ENCODE results near the gene EPB41L1.

The EPB41L1 gene

DNA sequence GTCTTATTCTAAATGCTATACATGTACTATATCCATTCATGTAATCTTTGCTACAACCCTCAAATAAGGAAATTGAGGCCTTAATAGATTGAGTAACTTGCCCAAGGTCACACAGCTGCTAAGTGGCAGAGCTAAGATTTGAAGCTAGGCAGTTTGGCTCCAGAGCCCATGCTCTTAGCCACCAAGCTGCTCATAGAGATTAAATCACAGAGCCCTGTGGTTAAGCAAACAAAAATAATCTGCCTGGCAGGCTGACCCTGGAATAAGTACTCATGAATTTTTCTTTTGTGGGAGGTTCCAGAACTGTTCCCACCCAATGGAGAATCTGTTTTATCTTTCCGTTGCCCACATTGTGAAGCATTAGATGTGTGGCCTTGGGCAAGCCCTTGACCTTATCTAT, 89.2 kb downstream of the EPB41L1 start:
- Histone ChIP-seq H3K4me3 (ENCODE audit: control insufficient read depth in 1 of 7, extremely low read depth in 1 of 7, insufficient read depth in 4 of 7, low read depth in 2 of 7, low read length in 6 of 7) (no peak overlapping the region), H3K4me1 (ENCODE audit: control extremely low read depth in 1 of 4, control insufficient read depth in 4 of 4, insufficient read depth in 4 of 4, low read length in 3 of 4) (no peaks in the 10 kb centered on the region), H3K27me3 (replicated peaks in 2 of 5; ENCODE audit: control insufficient read depth in 4 of 5, insufficient read depth in 5 of 5, low read length in 4 of 5) (no peaks in the 10 kb centered on the region), H3K27ac (ENCODE audit: insufficient read depth in 1 of 2, low read depth in 1 of 2, low read length in 2 of 2, poor library complexity in 1 of 2, severe bottlenecking in 2 of 2) (no peak overlapping the region), H3K36me3 (ENCODE audit: control insufficient read depth in 4 of 4, insufficient read depth in 4 of 4, low read length in 3 of 4) (peaks cover 20 to 84% (median 52%) of the 10 kb centered on the region in 4 experiments), H3K9me3 (ENCODE audit: control extremely low read depth in 1 of 5, control insufficient read depth in 4 of 5, insufficient read depth in 2 of 5, low read depth in 1 of 5, low read length in 4 of 5) (no peaks in the 10 kb centered on the region)
- ChIA-PET POLR2A (no interaction called here), CTCF (interaction anchor here (1.0 kb wide), 1 partner anchor 9 kb away, joined by 4 read pairs; no protein-coding TSS in a partner anchor)
- no peak for DNase-seq
- WGBS (ENCODE audit: insufficient coverage): 100% methylated on average over 1 of the region's 1 CpG

DNA sequence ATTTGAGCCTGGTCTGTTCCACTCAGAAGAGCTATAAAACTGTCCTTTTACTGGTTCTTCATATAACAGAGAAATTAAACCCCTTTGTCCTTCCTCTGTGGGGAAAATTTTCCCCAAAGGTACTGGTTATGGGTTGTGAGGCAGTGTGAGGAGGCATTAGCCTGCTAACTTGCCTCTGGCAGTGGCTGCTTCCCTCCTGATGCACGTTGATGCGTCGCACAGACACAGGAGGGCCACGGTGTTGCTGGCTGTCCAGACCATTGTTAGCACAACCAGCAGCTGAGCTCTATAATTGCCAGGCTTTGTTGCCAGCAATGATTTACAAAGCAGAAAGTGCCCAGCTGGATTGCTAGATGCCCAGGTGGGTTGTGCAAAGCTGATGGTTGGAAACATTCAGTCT, 91.9 kb downstream of the EPB41L1 start:
- POLR2A ChIA-PET: no interaction called here
- CTCF ChIA-PET: interaction anchor here (1.2 to 1.4 kb wide), 2 partner anchors 16 to 33 kb away, joined by 3 to 4 read pairs; no protein-coding TSS in a partner anchor
- Histone ChIP-seq H3K27me3 (replicated peaks in 2 of 5; ENCODE audit: control insufficient read depth in 4 of 5, insufficient read depth in 5 of 5, low read length in 4 of 5) (no peaks in the 10 kb centered on the region), H3K4me3 (ENCODE audit: control insufficient read depth in 1 of 7, extremely low read depth in 1 of 7, insufficient read depth in 4 of 7, low read depth in 2 of 7, low read length in 6 of 7) (no peak overlapping the region), H3K27ac (ENCODE audit: insufficient read depth in 1 of 2, low read depth in 1 of 2, low read length in 2 of 2, poor library complexity in 1 of 2, severe bottlenecking in 2 of 2) (no peak overlapping the region), H3K9me3 (ENCODE audit: control extremely low read depth in 1 of 5, control insufficient read depth in 4 of 5, insufficient read depth in 2 of 5, low read depth in 1 of 5, low read length in 4 of 5) (no peaks in the 10 kb centered on the region), H3K36me3 (ENCODE audit: control insufficient read depth in 4 of 4, insufficient read depth in 4 of 4, low read length in 3 of 4) (peaks cover 26 to 81% (median 50%) of the 10 kb centered on the region in 4 experiments), H3K4me1 (ENCODE audit: control extremely low read depth in 1 of 4, control insufficient read depth in 4 of 4, insufficient read depth in 4 of 4, low read length in 3 of 4) (no peaks in the 10 kb centered on the region)
- 100% methylated on average over 4 of the region's 4 CpGs for WGBS (ENCODE audit: insufficient coverage)
- DNase-seq: no peak

DNA sequence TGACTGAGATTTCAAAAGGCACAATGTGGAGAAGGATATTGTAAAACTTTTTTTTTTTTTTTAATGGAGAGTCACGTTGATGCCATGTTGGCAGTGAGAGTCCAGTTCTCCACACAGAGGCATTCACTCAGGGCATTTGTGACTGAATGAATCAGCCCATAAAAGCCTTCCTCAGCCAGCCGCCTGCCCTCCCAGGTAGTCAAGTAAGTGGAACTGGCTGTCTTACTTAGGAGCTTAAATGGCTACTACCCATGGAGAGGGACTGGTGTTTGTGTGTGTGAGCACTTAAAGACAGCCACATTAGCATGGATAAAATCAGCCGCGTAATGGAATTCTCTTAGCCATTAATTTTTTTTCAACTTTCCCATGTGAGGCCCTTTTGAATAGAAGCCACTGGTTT, 94.3 kb downstream of the EPB41L1 start:
- H3K4me3 ChIP-seq (ENCODE audit: control insufficient read depth in 1 of 7, extremely low read depth in 1 of 7, insufficient read depth in 4 of 7, low read depth in 2 of 7, low read length in 6 of 7): no peak overlapping the region
- CTCF ChIA-PET: no interaction called here
- H3K9me3 ChIP-seq (ENCODE audit: control extremely low read depth in 1 of 5, control insufficient read depth in 4 of 5, insufficient read depth in 2 of 5, low read depth in 1 of 5, low read length in 4 of 5): no peaks in the 10 kb centered on the region
- H3K27ac ChIP-seq (ENCODE audit: insufficient read depth in 1 of 2, low read depth in 1 of 2, low read length in 2 of 2, poor library complexity in 1 of 2, severe bottlenecking in 2 of 2): no peak overlapping the region
- no peaks in the 10 kb centered on the region for H3K4me1 ChIP-seq (ENCODE audit: control extremely low read depth in 1 of 4, control insufficient read depth in 4 of 4, insufficient read depth in 4 of 4, low read length in 3 of 4)
- H3K27me3 ChIP-seq (replicated peaks in 2 of 5; ENCODE audit: control insufficient read depth in 4 of 5, insufficient read depth in 5 of 5, low read length in 4 of 5): no peaks in the 10 kb centered on the region
- H3K36me3 ChIP-seq (ENCODE audit: control insufficient read depth in 4 of 4, insufficient read depth in 4 of 4, low read length in 3 of 4): peaks cover 38 to 82% (median 59%) of the 10 kb centered on the region in 4 experiments
- POLR2A ChIA-PET: no interaction called here
- DNase-seq: no peak
- 100% methylated on average over 1 of the region's 4 CpGs for WGBS (ENCODE audit: insufficient coverage)

DNA sequence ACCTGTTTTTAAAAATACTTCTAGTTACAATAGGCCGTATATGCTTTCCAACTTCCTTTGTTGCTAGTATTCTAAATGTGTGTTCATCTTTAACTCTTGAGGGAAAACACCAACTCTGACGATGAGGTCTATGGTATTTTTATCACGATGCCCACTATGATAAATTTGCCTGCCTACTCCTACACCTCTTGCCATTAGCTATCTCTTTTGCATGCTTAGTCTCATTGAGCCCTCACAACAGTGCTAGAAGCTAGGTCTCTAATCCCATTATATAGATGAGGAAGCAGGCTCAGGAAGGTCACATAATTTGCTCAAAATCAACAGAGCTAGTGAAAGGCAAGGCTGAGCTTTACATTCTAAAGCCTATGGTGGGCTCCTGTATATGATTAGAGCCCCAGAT, 94.9 kb downstream of the EPB41L1 start:
- Histone ChIP-seq H3K27ac (ENCODE audit: insufficient read depth in 1 of 2, low read depth in 1 of 2, low read length in 2 of 2, poor library complexity in 1 of 2, severe bottlenecking in 2 of 2) (no peak overlapping the region), H3K27me3 (replicated peaks in 2 of 5; ENCODE audit: control insufficient read depth in 4 of 5, insufficient read depth in 5 of 5, low read length in 4 of 5) (no peaks in the 10 kb centered on the region), H3K4me3 (ENCODE audit: control insufficient read depth in 1 of 7, extremely low read depth in 1 of 7, insufficient read depth in 4 of 7, low read depth in 2 of 7, low read length in 6 of 7) (no peak overlapping the region), H3K9me3 (ENCODE audit: control extremely low read depth in 1 of 5, control insufficient read depth in 4 of 5, insufficient read depth in 2 of 5, low read depth in 1 of 5, low read length in 4 of 5) (no peaks in the 10 kb centered on the region), H3K4me1 (ENCODE audit: control extremely low read depth in 1 of 4, control insufficient read depth in 4 of 4, insufficient read depth in 4 of 4, low read length in 3 of 4) (no peaks in the 10 kb centered on the region), H3K36me3 (ENCODE audit: control insufficient read depth in 4 of 4, insufficient read depth in 4 of 4, low read length in 3 of 4) (peaks cover 38 to 76% (median 58%) of the 10 kb centered on the region in 4 experiments)
- ChIA-PET CTCF (interaction anchor here (1.0 to 2.0 kb wide), 2 partner anchors 12 to 33 kb away, joined by 3 to 4 read pairs; no protein-coding TSS in a partner anchor), POLR2A (no interaction called here)
- no CpG with 5 or more reads among the region's 3 CpGs for WGBS (ENCODE audit: insufficient coverage)
- no peak for DNase-seq

DNA sequence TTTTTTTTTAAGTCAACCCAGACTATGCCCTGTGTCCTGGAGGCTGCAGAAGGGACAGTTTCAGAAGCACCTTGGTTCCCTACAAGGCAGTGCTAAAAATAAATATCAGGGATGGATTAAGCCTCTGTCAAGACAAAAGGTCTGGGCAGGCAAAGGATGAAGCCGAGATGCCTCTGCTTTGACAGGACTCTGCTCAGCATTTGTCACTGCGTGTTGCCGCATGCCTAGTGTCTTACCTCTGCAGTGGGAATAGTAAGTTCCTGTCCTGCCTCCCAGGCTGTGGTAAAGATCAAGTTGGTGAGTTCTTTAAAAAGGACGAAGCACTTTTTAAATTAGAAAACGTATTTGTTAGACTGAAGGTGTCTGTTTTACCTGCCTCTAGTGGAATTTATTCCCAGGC, 96.9 kb downstream of the EPB41L1 start:
- Histone ChIP-seq H3K36me3 (ENCODE audit: control insufficient read depth in 4 of 4, insufficient read depth in 4 of 4, low read length in 3 of 4) (peaks cover 28 to 72% (median 53%) of the 10 kb centered on the region in 4 experiments), H3K27me3 (replicated peaks in 2 of 5; ENCODE audit: control insufficient read depth in 4 of 5, insufficient read depth in 5 of 5, low read length in 4 of 5) (no peaks in the 10 kb centered on the region), H3K4me1 (ENCODE audit: control extremely low read depth in 1 of 4, control insufficient read depth in 4 of 4, insufficient read depth in 4 of 4, low read length in 3 of 4) (no peaks in the 10 kb centered on the region), H3K4me3 (ENCODE audit: control insufficient read depth in 1 of 7, extremely low read depth in 1 of 7, insufficient read depth in 4 of 7, low read depth in 2 of 7, low read length in 6 of 7) (no peak overlapping the region), H3K27ac (ENCODE audit: insufficient read depth in 1 of 2, low read depth in 1 of 2, low read length in 2 of 2, poor library complexity in 1 of 2, severe bottlenecking in 2 of 2) (no peak overlapping the region), H3K9me3 (ENCODE audit: control extremely low read depth in 1 of 5, control insufficient read depth in 4 of 5, insufficient read depth in 2 of 5, low read depth in 1 of 5, low read length in 4 of 5) (no peaks in the 10 kb centered on the region)
- POLR2A ChIA-PET: no interaction called here
- CTCF ChIA-PET: interaction anchor here (0.6 to 2.0 kb wide), 4 partner anchors 8 to 504 kb away, joined by 3 to 4 read pairs (median 4); no protein-coding TSS in a partner anchor
- WGBS (ENCODE audit: insufficient coverage): 98% methylated on average over 5 of the region's 5 CpGs
- DNase-seq: no peak

DNA sequence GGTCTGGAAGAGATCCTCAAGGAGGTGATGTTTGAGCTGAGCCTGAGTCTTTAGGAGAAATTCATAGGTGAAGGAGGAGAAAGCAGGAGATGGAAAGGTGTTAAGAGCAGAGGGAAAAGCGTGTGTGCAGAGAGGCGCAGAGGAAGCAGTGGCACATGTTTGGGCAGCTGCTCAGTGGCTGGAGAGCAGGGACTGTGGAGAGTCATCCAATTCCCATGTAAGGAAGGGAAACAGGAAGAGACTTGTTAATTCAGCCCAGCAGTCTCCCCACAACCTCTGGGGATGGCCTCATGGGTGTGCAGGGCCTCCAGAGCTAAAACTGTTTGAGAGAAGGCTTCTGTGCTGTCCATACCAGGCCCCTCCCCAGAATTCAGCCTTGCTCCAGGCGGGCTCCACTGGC, 98.0 kb downstream of the EPB41L1 start:
- H3K4me1 ChIP-seq (ENCODE audit: control extremely low read depth in 1 of 4, control insufficient read depth in 4 of 4, insufficient read depth in 4 of 4, low read length in 3 of 4): no peaks in the 10 kb centered on the region
- ChIA-PET CTCF (interaction anchor here (0.6 to 1.7 kb wide), 3 partner anchors 9 to 97 kb away, joined by 3 to 4 read pairs (median 3); no protein-coding TSS in a partner anchor), POLR2A (interaction anchor here (0.6 kb wide), 1 partner anchor 201 kb away, joined by 3 read pairs; no protein-coding TSS in a partner anchor)
- WGBS (ENCODE audit: insufficient coverage): 96% methylated on average over 3 of the region's 3 CpGs
- no peak overlapping the region for H3K27ac ChIP-seq (ENCODE audit: insufficient read depth in 1 of 2, low read depth in 1 of 2, low read length in 2 of 2, poor library complexity in 1 of 2, severe bottlenecking in 2 of 2)
- peaks cover 24 to 71% (median 52%) of the 10 kb centered on the region in 4 experiments for H3K36me3 ChIP-seq (ENCODE audit: control insufficient read depth in 4 of 4, insufficient read depth in 4 of 4, low read length in 3 of 4)
- no peak for DNase-seq
- H3K4me3 ChIP-seq (ENCODE audit: control insufficient read depth in 1 of 7, extremely low read depth in 1 of 7, insufficient read depth in 4 of 7, low read depth in 2 of 7, low read length in 6 of 7): no peak overlapping the region
- no peaks in the 10 kb centered on the region for H3K27me3 ChIP-seq (replicated peaks in 2 of 5; ENCODE audit: control insufficient read depth in 4 of 5, insufficient read depth in 5 of 5, low read length in 4 of 5)
- H3K9me3 ChIP-seq (ENCODE audit: control extremely low read depth in 1 of 5, control insufficient read depth in 4 of 5, insufficient read depth in 2 of 5, low read depth in 1 of 5, low read length in 4 of 5): no peaks in the 10 kb centered on the region

DNA sequence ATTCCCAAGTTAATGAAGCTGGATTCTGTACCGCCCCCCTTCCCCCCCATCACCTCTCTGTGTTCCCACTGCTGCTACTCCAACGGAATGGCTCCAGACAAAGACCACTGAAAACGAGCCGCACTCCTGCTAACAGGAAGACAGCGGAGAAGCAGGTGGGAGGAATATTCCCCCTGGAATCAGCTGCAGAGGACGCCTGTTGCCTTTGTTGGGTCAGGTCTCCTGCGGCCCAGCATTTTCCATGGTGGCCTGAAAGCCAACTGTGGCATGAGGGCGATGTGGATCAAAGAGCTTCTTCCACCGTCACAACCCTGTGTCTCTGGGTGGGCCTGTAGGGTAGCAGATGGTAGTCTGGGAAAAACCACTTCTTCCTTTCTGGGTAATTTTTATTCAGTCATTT, 98.5 kb downstream of the EPB41L1 start:
- 97% methylated on average over 7 of the region's 9 CpGs for WGBS (ENCODE audit: insufficient coverage)
- Histone ChIP-seq H3K27me3 (replicated peaks in 2 of 5; ENCODE audit: control insufficient read depth in 4 of 5, insufficient read depth in 5 of 5, low read length in 4 of 5) (no peaks in the 10 kb centered on the region), H3K4me1 (ENCODE audit: control extremely low read depth in 1 of 4, control insufficient read depth in 4 of 4, insufficient read depth in 4 of 4, low read length in 3 of 4) (no peaks in the 10 kb centered on the region), H3K4me3 (ENCODE audit: control insufficient read depth in 1 of 7, extremely low read depth in 1 of 7, insufficient read depth in 4 of 7, low read depth in 2 of 7, low read length in 6 of 7) (no peak overlapping the region), H3K9me3 (ENCODE audit: control extremely low read depth in 1 of 5, control insufficient read depth in 4 of 5, insufficient read depth in 2 of 5, low read depth in 1 of 5, low read length in 4 of 5) (no peaks in the 10 kb centered on the region), H3K36me3 (ENCODE audit: control insufficient read depth in 4 of 4, insufficient read depth in 4 of 4, low read length in 3 of 4) (peaks cover 20 to 68% (median 50%) of the 10 kb centered on the region in 4 experiments), H3K27ac (ENCODE audit: insufficient read depth in 1 of 2, low read depth in 1 of 2, low read length in 2 of 2, poor library complexity in 1 of 2, severe bottlenecking in 2 of 2) (no peak overlapping the region)
- POLR2A ChIA-PET: interaction anchor here (0.6 kb wide), 1 partner anchor 200 kb away, joined by 3 read pairs; no protein-coding TSS in a partner anchor
- CTCF ChIA-PET: interaction anchor here (0.6 to 1.7 kb wide), 2 partner anchors 9 to 97 kb away, joined by 3 to 4 read pairs; no protein-coding TSS in a partner anchor
- no peak for DNase-seq

Data from common myeloid progenitor, CD34-positive (primary cell).